Smooth muscle cell of the brain vasculature (primary cell): ENCODE results near the gene AKT2.

Experiments
- DNase-seq: peaks from one replicate; pipeline ENCODE4 v3.0.0-alpha.2; 2012; ENCODE audit warnings: low read depth, low spot score

The AKT2 gene

DNA sequence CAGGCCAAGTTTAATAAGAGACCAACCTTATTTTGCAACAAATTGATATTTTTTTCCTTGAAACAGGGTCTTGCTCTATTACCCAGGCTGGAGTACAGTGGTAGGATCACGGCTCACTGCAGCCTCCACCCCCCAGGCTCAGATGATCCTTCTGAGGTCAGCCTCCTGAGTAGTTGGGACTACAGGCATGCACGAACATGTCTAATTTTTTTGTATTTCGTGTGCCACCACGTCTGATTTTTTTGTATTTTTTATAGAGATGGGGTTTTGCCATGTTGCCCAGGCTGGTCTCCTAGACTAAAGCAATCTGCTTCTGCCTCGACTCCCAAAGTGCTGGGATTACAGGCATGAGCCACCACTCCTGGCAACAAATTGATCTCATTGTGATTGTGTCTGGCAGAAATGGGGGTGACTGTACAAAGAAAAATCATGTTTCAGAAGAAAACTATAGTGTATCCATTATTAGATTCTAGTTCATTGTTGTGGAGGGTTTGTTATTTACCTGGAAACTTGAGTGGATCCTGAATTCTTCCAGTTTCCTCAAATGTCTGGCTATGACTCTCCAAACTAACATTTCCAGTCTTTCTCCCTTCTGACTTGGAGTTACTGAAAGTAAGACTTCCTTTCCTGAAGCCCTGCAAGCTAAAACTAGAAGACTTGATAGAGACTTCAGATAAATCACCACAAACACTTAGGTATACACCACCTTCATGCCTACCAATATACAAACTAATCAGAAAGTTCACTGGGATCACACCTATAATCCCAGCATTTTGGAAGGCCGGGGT, 17.3 kb upstream of the AKT2 start:
- DNase-seq = no peak

- no peak for DNase-seq
Observed at GRCh38 chr19:40300668-40301067, 15.5 kb upstream of the AKT2 start.

GRCh38 chr19:40298026-40298425, 12.9 kb upstream of the AKT2 start:
- no peak for DNase-seq

DNA sequence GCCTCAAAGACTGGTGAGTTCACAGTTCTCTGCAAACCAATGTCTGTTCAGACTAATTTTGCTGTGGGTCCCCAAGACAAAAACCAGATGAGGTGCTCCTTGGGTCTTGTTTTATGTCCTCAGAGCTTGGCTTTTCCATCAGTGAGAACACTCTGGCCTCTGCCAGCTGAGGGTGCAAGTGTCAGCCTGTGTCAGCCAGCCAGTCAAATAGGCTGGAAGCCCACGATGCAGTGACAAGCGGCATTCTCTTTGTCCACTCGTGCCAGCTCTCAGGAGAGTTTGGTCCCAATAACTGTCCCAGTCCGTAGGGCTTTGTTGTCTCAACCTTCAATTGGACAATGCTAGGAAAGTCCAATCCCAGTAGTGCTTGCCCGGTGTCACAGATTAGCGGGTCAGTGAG, 9.4 kb upstream of the AKT2 start:
- no peak for DNase-seq

- DNase-seq = no peak
Observed at GRCh38 chr19:40286971-40287421, 1.9 kb upstream of the AKT2 start.

DNA sequence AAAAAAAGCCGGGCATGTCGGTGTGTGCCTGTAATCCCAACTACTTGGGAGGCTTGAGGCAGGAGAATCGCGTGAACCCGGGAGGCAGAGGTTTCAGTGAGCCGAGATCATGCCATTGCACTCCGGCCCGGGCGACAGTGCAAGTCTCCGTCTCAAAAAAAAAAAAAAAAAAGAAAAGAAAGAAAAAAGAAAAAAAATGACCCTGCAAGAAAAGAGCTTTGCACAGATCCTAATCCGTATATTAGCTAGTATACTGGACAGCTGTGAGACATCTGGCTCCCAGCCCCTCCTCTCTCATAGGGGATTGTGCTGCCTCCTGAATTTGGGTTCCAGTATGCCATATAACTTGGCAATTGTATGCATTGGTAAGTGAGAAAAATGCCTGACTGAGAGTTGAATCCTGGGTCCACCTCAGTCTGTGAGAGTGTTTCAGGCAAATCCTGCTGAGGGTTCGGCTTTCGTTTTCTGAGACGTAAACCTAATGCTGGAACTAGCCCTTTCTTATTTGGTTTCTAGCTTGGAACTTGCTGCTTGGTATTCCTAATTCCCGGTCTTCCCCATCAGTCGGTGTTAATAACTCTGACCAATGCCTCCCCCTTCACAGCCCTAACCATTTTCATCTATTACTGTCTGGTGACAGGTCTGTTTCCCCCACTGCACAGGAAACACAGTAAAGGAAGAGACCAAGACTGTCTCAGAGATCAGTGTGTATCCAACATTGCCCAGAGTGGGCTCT, 1.3 kb upstream of the AKT2 start:
- no peak for DNase-seq

DNA sequence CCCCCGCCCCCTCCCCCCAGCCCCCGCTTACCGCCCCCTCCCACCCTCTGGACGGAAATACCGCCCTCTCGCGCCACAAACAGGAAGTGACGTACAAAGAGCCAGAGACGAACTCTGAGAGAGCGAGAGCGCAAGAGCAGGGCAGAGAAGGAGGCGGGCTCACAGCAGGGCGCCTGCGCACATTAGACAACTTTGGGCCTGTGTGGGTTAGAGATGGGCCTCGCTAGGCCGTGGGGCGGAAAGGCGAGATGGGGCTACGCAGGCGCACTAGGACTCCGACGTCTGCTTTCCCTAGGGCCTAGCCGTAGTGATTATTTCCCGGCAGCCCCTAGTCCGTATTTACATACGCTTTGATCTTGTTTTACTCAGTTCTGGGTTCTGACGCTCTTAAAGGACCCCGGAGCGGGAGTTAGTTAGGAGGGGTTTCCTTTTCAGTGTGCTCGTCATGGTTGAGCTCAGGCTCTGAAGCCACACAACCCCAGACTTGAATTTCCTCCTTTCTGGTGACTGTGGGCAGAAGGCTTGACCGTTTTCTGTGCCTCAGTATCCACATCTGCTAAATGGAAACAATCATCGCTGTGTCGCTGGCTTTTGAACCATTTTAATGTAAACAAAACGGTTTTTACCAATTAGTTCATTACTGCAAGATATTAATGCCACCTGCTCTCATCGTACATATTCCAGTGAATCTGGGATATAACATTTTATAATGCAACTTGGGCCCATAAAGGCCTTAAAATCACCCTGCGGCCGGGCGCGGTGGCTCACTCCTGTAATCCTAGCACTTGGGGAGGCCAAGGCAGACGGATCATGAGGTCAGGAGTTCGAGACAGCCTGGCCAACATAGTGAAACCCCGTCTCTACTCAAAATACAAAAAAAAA, 449 bp upstream of the AKT2 start:
- peak; percentile 99 for DNase-seq

DNA sequence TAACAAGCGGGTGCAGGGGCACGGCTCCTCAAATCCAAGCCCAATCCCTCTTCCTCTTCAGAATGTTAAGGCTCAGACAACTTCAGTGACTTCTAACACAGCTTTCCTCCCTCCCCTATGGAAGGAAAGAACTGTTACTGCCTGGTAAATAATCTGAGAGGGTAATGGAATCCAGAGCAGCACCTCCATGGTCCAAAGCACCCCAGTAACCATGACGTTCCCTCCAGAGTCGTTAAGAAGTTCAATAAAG, 969 bp downstream of the AKT2 start:
- no peak for DNase-seq

DNA sequence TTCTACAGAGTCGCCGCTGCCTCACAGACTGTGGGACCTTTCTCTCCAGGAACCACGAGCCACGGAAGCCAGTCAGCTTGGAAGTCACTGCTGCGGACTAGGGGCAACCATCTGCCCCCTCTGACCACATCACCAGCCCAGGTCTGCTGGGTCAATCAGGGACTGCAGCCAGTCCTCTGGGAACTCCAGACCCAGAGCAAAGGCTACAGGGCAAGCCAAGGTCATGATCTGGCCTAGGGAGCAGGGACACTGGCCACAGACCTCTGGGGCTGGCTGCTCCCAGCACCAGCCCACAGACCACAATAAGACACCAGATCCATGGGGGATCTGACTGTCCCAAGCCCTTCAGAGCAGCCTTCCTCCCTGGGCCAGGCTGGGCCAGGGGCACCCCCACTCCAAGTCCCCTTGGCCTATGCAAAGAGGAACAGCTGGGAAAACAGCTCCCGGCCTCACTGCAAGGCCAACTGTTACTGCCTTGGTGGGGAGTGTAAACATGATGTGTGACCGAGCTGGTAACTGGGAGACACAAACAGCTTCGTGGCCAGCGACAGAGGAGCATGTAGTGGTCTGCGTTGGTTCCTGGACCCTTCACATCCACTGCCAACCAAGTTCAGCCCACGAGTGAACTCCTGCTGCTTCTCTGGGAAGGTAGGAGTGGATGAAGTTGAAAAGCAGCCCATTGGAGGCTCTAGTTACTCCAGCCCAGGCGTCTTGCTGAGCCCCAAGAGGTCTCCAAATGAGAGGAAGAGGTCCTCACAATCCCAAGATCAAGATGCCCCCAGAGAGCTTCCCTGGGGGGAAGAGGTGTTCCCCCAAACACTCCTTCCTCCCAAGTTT, 1.5 kb downstream of the AKT2 start:
- DNase-seq = no peak

DNA sequence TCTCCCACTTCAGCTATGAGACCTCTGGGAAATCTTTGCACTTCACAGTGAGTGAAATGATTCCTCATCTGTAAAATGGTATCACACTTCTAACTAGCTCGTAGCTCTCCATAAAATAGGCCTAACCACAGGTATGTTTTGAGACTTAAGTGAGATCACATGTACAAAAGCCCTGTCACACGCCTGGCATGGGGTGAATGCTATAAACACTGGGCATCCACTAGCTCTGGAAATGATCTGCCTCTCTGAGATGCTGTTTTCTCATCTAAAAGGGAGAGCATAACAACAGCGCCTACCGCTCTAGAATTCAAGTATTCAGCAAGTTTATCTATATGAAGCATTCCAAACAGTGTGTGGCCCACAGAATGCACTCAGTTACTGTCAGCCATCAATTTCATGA, 2.2 kb downstream of the AKT2 start:
- DNase-seq = no peak

DNA sequence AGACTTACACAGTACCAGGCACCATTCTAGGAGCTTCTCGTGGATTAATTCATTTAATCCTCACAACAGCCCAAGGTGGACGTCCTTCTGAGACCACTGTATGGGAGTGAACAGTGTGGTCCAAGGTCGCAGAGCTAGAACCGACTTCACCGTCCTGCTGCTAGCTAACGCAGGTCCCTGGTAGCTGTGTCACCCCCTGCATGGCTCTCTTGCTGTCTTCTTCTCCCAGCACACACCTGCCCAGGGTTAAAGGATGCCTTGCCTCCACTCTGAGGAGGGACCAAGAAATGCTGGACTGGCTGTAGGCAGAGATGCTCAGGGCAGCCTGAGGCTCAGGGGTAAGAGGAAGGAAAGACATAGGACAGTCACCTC, 3.0 kb downstream of the AKT2 start:
- DNase-seq = no peak

- DNase-seq = no peak
Observed at GRCh38 chr19:40281381-40282208, 3.5 kb downstream of the AKT2 start.

- no peak for DNase-seq
Observed at GRCh38 chr19:40280608-40281221, 4.4 kb downstream of the AKT2 start.

DNA sequence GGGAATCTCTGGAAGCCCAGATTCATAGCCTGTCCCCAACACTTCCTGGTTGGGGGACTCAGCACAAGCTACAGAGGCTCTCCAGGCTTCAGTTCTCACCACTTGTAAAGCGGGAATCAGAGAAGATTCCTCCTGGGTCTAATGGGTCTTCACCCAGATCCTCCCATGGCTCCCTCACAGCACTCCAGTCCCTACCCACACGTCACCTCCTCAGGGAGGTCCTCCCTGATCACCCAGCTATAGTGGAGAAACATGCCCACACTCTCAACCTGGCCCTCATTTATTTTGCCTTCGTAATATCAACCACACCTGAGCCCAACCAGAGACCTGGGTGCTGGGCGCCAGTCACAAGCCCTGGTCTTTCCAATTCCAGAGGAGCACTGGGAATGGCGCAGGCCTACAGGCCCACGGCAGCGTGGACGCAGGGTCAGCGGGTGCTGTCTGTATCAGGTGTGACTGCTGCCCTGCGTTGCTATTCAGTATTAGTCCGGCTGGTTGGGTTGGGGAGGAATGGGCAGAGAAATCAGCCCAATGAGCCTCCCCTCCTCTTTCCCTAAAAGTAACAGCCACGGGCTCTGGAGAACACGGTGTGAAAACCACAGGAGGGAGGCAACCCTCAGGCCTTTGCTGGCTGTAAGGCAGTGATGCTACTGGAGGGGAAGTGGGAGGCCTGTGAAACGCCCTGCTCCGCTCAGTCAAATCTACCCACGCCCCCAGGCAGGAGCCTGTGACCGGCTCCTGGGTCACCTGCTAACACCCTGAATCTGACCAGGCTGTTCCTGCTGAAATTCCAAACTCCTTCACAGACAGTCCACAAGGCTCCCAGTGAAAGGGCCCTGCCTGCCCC, 5.2 kb downstream of the AKT2 start:
- no peak for DNase-seq

- DNase-seq = peak; percentile 57
Observed at GRCh38 chr19:40279120-40279551, 6.0 kb downstream of the AKT2 start.

DNA sequence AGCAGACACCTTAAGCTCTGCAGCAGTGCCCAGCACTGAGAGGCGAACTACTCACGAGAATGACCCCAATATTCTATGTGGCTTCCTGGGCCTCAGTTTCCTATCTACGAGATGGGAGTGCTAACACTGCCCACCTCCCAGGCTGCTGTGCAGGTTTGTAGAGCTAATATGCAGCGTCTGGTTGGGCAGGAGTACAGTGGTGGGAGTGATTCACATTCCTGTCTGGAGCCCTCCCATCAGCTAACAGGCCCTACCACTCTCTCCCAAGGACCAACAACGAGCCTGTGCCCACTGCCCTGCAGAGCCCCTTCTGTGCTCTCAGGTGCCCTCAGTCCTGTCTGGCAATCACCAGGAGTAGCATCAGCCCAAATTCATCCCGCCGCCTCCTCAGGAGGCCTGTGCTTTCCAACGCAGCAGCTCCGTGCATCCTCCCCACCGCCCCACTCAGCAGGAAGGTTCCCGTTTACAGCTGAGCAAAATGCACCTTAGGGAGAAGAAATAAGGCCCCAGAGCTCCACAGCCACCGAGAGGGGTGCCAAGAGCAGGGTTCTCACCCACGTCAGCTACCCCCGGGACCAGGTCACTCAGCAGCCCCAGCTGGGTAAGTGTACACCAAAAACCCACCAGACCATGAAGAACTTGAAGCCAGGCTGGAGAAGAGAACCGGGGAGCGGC, 6.6 kb downstream of the AKT2 start:
- no peak for DNase-seq

- DNase-seq = no peak
Observed at GRCh38 chr19:40277356-40278059, 7.6 kb downstream of the AKT2 start.
